Lower leg skin (tissue), 3 donors: ENCODE data around the gene OR5M3.

Experiments
- POLR2A ChIP-seq, 2 donors: fragments of 450-650 bp; IDR thresholded peaks; one replicate each; pipeline ENCODE4 v1.6.1; 2016 to 2017; ENCODE audit warnings: antibody characterized with exemption in 2 of 2, mild to moderate bottlenecking in 1 of 2, moderate library complexity in 1 of 2
- TF ChIP-seq, protein P1 (sequence below), 3 donors: fragments of 450-650 bp; IDR thresholded peaks; one replicate each; pipeline ENCODE4 v1.5.1; 2016; ENCODE audit warnings: antibody characterized with exemption in 3 of 3, mild to moderate bottlenecking in 3 of 3, moderate library complexity in 2 of 3

GRCh38 chr11:56473252-56473651 lies at the start of gene OR5M3:
- TF ChIP-seq, protein P1, sequence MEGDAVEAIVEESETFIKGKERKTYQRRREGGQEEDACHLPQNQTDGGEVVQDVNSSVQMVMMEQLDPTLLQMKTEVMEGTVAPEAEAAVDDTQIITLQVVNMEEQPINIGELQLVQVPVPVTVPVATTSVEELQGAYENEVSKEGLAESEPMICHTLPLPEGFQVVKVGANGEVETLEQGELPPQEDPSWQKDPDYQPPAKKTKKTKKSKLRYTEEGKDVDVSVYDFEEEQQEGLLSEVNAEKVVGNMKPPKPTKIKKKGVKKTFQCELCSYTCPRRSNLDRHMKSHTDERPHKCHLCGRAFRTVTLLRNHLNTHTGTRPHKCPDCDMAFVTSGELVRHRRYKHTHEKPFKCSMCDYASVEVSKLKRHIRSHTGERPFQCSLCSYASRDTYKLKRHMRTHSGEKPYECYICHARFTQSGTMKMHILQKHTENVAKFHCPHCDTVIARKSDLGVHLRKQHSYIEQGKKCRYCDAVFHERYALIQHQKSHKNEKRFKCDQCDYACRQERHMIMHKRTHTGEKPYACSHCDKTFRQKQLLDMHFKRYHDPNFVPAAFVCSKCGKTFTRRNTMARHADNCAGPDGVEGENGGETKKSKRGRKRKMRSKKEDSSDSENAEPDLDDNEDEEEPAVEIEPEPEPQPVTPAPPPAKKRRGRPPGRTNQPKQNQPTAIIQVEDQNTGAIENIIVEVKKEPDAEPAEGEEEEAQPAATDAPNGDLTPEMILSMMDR (IDR thresholded peaks at IDR 0.05): no peak
- TF ChIP-seq POLR2A (IDR thresholded peaks at IDR 0.05): no peak
